Measurements from ENCODE around the gene GSTT2. TPM values are rescaled to one million over a fixed set of nuclear protein-coding genes. Genes with fewer than 3 reads are reported as not detected.

The GSTT2 gene
- total and polyA plus RNA-seq, 7 donors, result 0.12 to 0.89 (median 0.29) TPM; not detected in 3

DNA sequence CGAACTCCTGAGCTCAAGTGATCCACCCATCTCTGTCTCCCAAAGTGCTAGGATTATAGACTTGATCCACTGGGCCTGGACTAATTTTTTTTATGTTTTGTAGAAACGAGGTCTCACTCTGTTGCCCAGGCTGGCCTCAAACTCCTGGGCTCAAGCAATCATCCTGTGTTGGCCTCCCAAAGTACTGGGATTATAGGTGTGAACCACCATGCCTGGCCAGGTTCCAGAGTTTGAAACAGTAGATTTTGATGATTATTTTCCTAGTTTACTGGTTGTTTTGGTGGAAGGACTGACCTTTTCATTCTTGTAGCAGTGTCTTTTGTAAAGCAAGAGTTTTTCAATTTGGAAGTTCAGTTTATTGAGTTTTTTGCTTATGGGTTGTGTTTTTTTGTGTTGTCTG is 46.1 kb downstream of the GSTT2 start:
- Histone ChIP-seq H3K4me3 (no peak overlapping the region), H3K36me3 (ENCODE audit: insufficient read depth in 1 of 2, low read depth in 1 of 2) (no peaks in the 10 kb centered on the region), H3K9me3 (peaks cover 6% of the 10 kb centered on the region), H3K27me3 (ENCODE audit: insufficient read depth in 3 of 3, low read length in 2 of 3) (no peaks in the 10 kb centered on the region), H3K27ac (no peak overlapping the region), H3K4me1 (peaks cover 20% of the 10 kb centered on the region)
- TF ChIP-seq, protein P1, sequence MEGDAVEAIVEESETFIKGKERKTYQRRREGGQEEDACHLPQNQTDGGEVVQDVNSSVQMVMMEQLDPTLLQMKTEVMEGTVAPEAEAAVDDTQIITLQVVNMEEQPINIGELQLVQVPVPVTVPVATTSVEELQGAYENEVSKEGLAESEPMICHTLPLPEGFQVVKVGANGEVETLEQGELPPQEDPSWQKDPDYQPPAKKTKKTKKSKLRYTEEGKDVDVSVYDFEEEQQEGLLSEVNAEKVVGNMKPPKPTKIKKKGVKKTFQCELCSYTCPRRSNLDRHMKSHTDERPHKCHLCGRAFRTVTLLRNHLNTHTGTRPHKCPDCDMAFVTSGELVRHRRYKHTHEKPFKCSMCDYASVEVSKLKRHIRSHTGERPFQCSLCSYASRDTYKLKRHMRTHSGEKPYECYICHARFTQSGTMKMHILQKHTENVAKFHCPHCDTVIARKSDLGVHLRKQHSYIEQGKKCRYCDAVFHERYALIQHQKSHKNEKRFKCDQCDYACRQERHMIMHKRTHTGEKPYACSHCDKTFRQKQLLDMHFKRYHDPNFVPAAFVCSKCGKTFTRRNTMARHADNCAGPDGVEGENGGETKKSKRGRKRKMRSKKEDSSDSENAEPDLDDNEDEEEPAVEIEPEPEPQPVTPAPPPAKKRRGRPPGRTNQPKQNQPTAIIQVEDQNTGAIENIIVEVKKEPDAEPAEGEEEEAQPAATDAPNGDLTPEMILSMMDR (IDR thresholded peaks at IDR 0.05), result no peak
- intact Hi-C loops (cut with DNase I), result no loop called here
- DNase-seq (no peak), ATAC-seq (no peak)
- 73 to 85% (median 83%) methylated on average over 2 of the region's 2 CpGs for WGBS, 3 donors

DNA sequence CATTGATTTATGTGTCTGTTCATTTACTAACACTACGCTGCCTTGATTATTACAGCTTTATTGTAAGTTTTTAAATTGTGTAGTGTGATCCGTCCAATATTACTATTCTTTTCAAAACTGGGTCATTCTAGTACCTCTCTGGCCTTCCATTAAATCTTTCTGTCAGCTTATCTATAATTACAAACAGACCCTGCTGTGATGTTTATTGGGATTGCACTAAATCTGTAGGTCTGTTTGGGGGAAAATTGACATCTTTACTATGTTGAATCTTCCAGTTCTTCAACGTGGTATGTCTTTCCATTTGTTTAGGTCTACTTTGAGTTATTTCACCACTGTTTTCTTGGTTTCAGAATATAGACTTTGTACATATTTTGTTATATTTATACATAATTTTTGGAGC is 46.8 kb downstream of the GSTT2 start:
- DNase-seq, result no peak
- WGBS, 3 donors, result 95 to 98% (median 96%) methylated on average over 3 of the region's 3 CpGs
- Histone ChIP-seq H3K9me3 (peaks cover 6% of the 10 kb centered on the region), H3K36me3 (ENCODE audit: insufficient read depth in 1 of 2, low read depth in 1 of 2) (no peaks in the 10 kb centered on the region), H3K4me1 (peaks cover 20% of the 10 kb centered on the region), H3K27me3 (ENCODE audit: insufficient read depth in 3 of 3, low read length in 2 of 3) (no peaks in the 10 kb centered on the region), H3K4me3 (no peak overlapping the region), H3K27ac (no peak overlapping the region)
- no peak for ATAC-seq
- TF ChIP-seq, protein P1 (IDR thresholded peaks at IDR 0.05), result no peak
- intact Hi-C loops (cut with DNase I), result no loop called here

DNA sequence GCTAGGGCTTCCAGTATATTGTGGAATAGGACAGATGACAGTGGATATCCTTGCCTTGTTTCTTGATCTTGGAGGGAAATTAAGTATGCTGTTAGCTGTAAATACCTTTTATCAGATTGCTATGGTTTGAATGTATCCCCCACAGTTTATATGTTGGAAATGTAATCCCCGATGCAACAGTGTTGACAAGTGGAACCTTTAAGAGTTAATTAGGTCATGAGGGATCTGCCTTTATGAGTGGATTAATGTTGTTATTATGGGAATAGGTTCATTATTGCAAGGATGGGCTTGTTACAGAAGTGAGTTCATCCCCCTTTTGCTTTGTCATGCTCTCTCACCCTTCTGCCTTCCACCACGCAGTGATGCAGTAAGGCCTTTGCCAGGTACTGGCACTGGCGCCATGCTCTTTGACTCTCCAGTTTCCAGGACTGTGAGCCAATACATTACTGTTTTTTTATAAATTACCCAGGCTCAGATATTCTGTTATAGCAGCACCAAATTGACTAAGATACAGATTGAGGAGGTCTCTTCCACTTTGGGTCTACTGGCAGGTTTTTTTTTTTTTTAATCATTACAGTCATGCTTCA is 47.5 kb downstream of the GSTT2 start:
- ATAC-seq (peak; percentile 65 to 88 (median 82)), DNase-seq (no peak)
- TF ChIP-seq, protein P1 (IDR thresholded peaks at IDR 0.05), result no peak
- intact Hi-C loops (cut with DNase I), result no loop called here
- Histone ChIP-seq H3K27me3 (ENCODE audit: insufficient read depth in 3 of 3, low read length in 2 of 3) (no peaks in the 10 kb centered on the region), H3K36me3 (ENCODE audit: insufficient read depth in 1 of 2, low read depth in 1 of 2) (no peaks in the 10 kb centered on the region), H3K4me3 (no peak overlapping the region), H3K27ac (no peak overlapping the region), H3K4me1 (peaks cover 20% of the 10 kb centered on the region), H3K9me3 (peaks cover 6% of the 10 kb centered on the region)
- WGBS, 3 donors, result 30 to 62% (median 55%) methylated on average over 3 of the region's 3 CpGs

DNA sequence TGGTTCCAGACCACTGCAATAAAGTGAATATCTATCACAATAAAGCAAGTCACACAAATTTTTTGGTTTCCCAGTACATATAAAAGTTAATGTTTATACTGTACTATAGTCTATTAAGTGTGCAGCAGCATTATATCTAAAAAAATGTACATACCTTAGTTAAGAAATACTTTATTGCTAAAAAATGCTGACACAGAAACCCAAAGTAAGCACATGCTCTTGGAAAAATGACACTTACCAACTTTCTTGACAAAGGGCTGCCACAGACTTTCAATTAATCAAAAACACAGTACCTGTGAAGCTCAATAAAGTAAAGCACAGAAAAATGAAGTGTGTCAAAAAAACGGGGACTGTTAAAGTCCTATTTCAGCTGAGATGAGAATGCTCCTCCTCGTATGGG is 48.1 kb downstream of the GSTT2 start:
- Histone ChIP-seq H3K4me1 (peaks cover 20% of the 10 kb centered on the region), H3K9me3 (peaks cover 6% of the 10 kb centered on the region), H3K27ac (no peak overlapping the region), H3K36me3 (ENCODE audit: insufficient read depth in 1 of 2, low read depth in 1 of 2) (no peaks in the 10 kb centered on the region), H3K27me3 (ENCODE audit: insufficient read depth in 3 of 3, low read length in 2 of 3) (no peaks in the 10 kb centered on the region), H3K4me3 (no peak overlapping the region)
- ATAC-seq, result no peak
- WGBS, 3 donors, result 75 to 91% (median 83%) methylated on average over 2 of the region's 2 CpGs
- intact Hi-C loops (cut with DNase I), result no loop called here
- TF ChIP-seq, protein P1 (IDR thresholded peaks at IDR 0.05), result no peak
- DNase-seq, result no peak

DNA sequence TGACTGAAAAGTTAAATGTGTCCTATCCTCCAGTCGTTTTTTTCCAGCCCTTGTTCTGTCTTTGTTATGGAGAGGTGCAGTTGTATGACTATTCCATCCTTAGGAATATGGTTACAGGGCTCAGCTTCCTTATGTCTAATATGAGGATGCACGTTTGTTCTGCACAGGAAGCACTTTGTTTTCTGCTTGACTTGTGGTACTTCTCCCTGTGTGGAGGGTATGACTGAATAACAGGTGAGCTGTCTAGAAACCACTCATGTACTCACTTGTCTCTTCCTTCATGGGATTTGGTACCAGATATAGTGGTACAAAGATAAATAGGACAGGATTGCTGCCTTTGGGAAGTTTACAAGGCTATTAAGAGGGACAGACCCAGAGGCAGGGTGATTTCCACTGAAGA is 48.6 kb downstream of the GSTT2 start:
- Histone ChIP-seq H3K36me3 (ENCODE audit: insufficient read depth in 1 of 2, low read depth in 1 of 2) (no peaks in the 10 kb centered on the region), H3K9me3 (peaks cover 6% of the 10 kb centered on the region), H3K4me1 (peaks cover 20% of the 10 kb centered on the region), H3K27ac (no peak overlapping the region), H3K4me3 (no peak overlapping the region), H3K27me3 (ENCODE audit: insufficient read depth in 3 of 3, low read length in 2 of 3) (no peaks in the 10 kb centered on the region)
- TF ChIP-seq, protein P1 (IDR thresholded peaks at IDR 0.05), result no peak
- ATAC-seq (no peak), DNase-seq (no peak)
- intact Hi-C loops (cut with DNase I), result no loop called here
- WGBS, 3 donors, result 44 to 61% (median 48%) methylated on average over 2 of the region's 2 CpGs

Data from psoas muscle (tissue), 8 donors.